GM12878 (cell line): Measurements from ENCODE around the gene SEC14L6. TPM values are rescaled to one million over a fixed set of nuclear protein-coding genes. Genes with fewer than 3 reads are reported as not detected.

ENCODE experiments used
- ATAC-seq: fragments of 200-7000 bp; cut with Tn5 transposase; 3 replicates; pipeline ENCODE4 v1.9.1; 2020; ENCODE audit warnings: mild to moderate bottlenecking, moderate library complexity
- BruUV-seq: library from RNA; stranded (reverse); fragments of 400-500 nt; replicated peaks from 2 replicates; lab custom pipeline; 2021; lab: Mats Ljungman, UMichigan
- CTCF ChIA-PET: fragments of 300-600 bp; sonication (Branson Sonifier 250); formaldehyde crosslinking; extraction: SDS; loops from one replicate; lab custom pipeline; 2021; ENCODE audit warnings: inconsistent platforms; lab: Yijun Ruan, JAX
- POLR2A ChIA-PET: fragments of 350-600 bp; formaldehyde crosslinking; extraction: SDS; loops from one replicate; lab custom pipeline; 2021; ENCODE audit warnings: inconsistent platforms; lab: Charles Lee
- RAD21 ChIA-PET: fragments of 300-600 bp; sonication (Branson Sonifier 250); formaldehyde crosslinking; loops from one replicate; lab custom pipeline; 2023; ENCODE audit warnings: antibody characterized with exemption; ENCODE audit not compliant: unreplicated experiment; lab: Charles Lee
- SMC1A ChIA-PET: fragments of 300-600 bp; sonication (Branson Sonifier 250); formaldehyde crosslinking; loops from one replicate; lab custom pipeline; 2023; ENCODE audit not compliant: unreplicated experiment, uncharacterized antibody; lab: Charles Lee
- DNase-seq: peaks from one replicate; pipeline ENCODE4 v3.0.0-alpha.2; 2011; ENCODE audit warnings: low read depth, low spot score
- FAIRE-seq: peaks from 3 replicates; lab custom pipeline; 2011; peaks lifted over from hg19 to GRCh38; lab: Jason Lieb, UNC
- H2AFZ ChIP-seq: 2 replicates; pipeline ENCODE4 v1.6.0; 2011; ENCODE audit warnings: low read depth, low read length, control low read depth; ENCODE audit not compliant: control insufficient read depth
- H3K27ac ChIP-seq: 2 replicates; pipeline ENCODE4 v1.5.1; 2011; ENCODE audit warnings: control low read depth; ENCODE audit not compliant: control insufficient read depth, insufficient read depth
- H3K27me3 ChIP-seq, 2 experiments: replicated peaks in 1 of 2; 2 replicates each; pipeline versions ENCODE4 v1.6.0 to v1.6.1; 2011; ENCODE audit warnings: low read length in 1 of 2; ENCODE audit not compliant: control insufficient read depth in 2 of 2, insufficient read depth in 2 of 2
- H3K36me3 ChIP-seq, 2 experiments: 2 replicates each; pipeline ENCODE4 v1.5.1; 2011; ENCODE audit warnings: low read length in 1 of 2; ENCODE audit not compliant: control insufficient read depth in 2 of 2, insufficient read depth in 2 of 2
- H3K4me1 ChIP-seq: 2 replicates; pipeline ENCODE4 v1.6.1; 2011; ENCODE audit warnings: mild to moderate bottlenecking, low read length, moderate library complexity, mixed read lengths; ENCODE audit not compliant: control insufficient read depth, insufficient read depth
- H3K4me2 ChIP-seq: 2 replicates; pipeline ENCODE4 v1.6.0; 2011; ENCODE audit warnings: control low read depth; ENCODE audit not compliant: control insufficient read depth, insufficient read depth
- H3K4me3 ChIP-seq: fragments of 200-600 bp; sonication (generic); 2 replicates; pipeline ENCODE4 v1.5.1; 2016
- H3K79me2 ChIP-seq: 2 replicates; pipeline ENCODE4 v1.6.0; 2011; ENCODE audit warnings: low read length; ENCODE audit not compliant: control insufficient read depth, insufficient read depth
- H3K9ac ChIP-seq: 2 replicates; pipeline ENCODE4 v1.8.0; 2011; ENCODE audit warnings: low read length, control low read depth, mixed read lengths; ENCODE audit not compliant: control insufficient read depth, insufficient read depth
- H3K9me3 ChIP-seq: replicated peaks from 3 replicates; pipeline ENCODE4 v1.5.1; 2011; ENCODE audit warnings: mild to moderate bottlenecking, low read length; ENCODE audit not compliant: control insufficient read depth, insufficient read depth
- H4K20me1 ChIP-seq: 2 replicates; pipeline ENCODE4 v1.6.0; 2011; ENCODE audit not compliant: control insufficient read depth, insufficient read depth
- BCL11A ChIP-seq: IDR thresholded peaks from 2 replicates; pipeline ENCODE4 v1.6.1; 2011; ENCODE audit warnings: low read depth, low read length
- ESRRA ChIP-seq: IDR thresholded peaks from 2 replicates; pipeline ENCODE4 v1.6.1; 2012; ENCODE audit warnings: mild to moderate bottlenecking, low read length, improper control_type of control experiment
- GATAD2B ChIP-seq: fragments of 450-650 bp; conservative IDR thresholded peaks from 2 replicates; pipeline ENCODE4 v1.6.1; 2017; ENCODE audit warnings: low read depth, mild to moderate bottlenecking, moderate library complexity
- JUNB ChIP-seq: IDR thresholded peaks from 2 replicates; pipeline ENCODE4 v1.6.1; 2016; ENCODE audit warnings: antibody characterized with exemption, mild to moderate bottlenecking
- KDM1A ChIP-seq: fragments of 200-600 bp; sonication (generic); IDR thresholded peaks from 2 replicates; pipeline ENCODE4 v1.6.1; 2016; ENCODE audit warnings: borderline replicate concordance
- MTA3 ChIP-seq: IDR thresholded peaks from 2 replicates; pipeline ENCODE4 v1.6.1; 2012; ENCODE audit warnings: low read length, inconsistent platforms, borderline replicate concordance
- MYB ChIP-seq: fragments of 150-350 bp; IDR thresholded peaks from 2 replicates; pipeline ENCODE4 v1.6.1; 2014; ENCODE audit warnings: mild to moderate bottlenecking, low read depth, low read length, borderline replicate concordance
- NFIC ChIP-seq: IDR thresholded peaks from 2 replicates; pipeline ENCODE4 v1.6.1; 2012; ENCODE audit warnings: low read depth, mild to moderate bottlenecking, inconsistent platforms, low read length, moderate library complexity
- NFYB ChIP-seq: IDR thresholded peaks from 2 replicates; pipeline ENCODE4 v1.6.1; 2011; ENCODE audit warnings: low read depth, mild to moderate bottlenecking, low read length, improper control_type of control experiment, moderate library complexity; ENCODE audit not compliant: insufficient read depth
- POLR2AphosphoS2 ChIP-seq: IDR thresholded peaks from 2 replicates; pipeline ENCODE4 v1.6.1; 2011; ENCODE audit warnings: low read depth, mild to moderate bottlenecking, low read length, improper control_type of control experiment, moderate library complexity
- REST ChIP-seq: IDR thresholded peaks from 2 replicates; pipeline ENCODE4 v1.6.1; 2012; ENCODE audit warnings: mild to moderate bottlenecking, low read depth, low read length
- SPI1 ChIP-seq: IDR thresholded peaks from 2 replicates; pipeline ENCODE4 v1.6.1; 2011; ENCODE audit warnings: low read depth, mild to moderate bottlenecking, low read length, moderate library complexity, borderline replicate concordance; ENCODE audit not compliant: insufficient read depth
- SRF ChIP-seq, 2 experiments: IDR thresholded peaks; 2 replicates each; pipeline ENCODE4 v1.6.1; 2011; ENCODE audit warnings: low read depth in 2 of 2, low read length in 2 of 2, mild to moderate bottlenecking in 1 of 2, moderate library complexity in 1 of 2
- TCF3 ChIP-seq: IDR thresholded peaks from 2 replicates; pipeline ENCODE4 v1.6.1; 2012; ENCODE audit warnings: low read depth, mild to moderate bottlenecking, low read length, borderline replicate concordance; ENCODE audit not compliant: insufficient read depth
- WRNIP1 ChIP-seq: IDR thresholded peaks from 2 replicates; pipeline ENCODE4 v1.6.1; 2011; ENCODE audit warnings: low read depth, low read length, improper control_type of control experiment, borderline replicate concordance
- YBX1 ChIP-seq: fragments of 450-650 bp; IDR thresholded peaks from 2 replicates; pipeline ENCODE4 v1.6.1; 2016; ENCODE audit warnings: antibody characterized with exemption
- ZNF274 ChIP-seq: IDR thresholded peaks from one replicate; pipeline ENCODE4 v1.8.0; 2011; ENCODE audit not compliant: insufficient read length, insufficient read depth
- ZNF687 ChIP-seq: fragments of 450-650 bp; IDR thresholded peaks from 2 replicates; pipeline ENCODE4 v1.6.1; 2017; ENCODE audit warnings: mild to moderate bottlenecking, moderate library complexity
- WGBS: methylation state at CpG from one replicate; pipeline ENCODE4 v1.1.6; 2016; ENCODE audit warnings: low lambda C conversion rate; ENCODE audit not compliant: insufficient replicate concordance, insufficient coverage; ENCODE audit errors: missing lambda C conversion rate; 5-methylcytosine and 5-hydroxymethylcytosine counted together
- in situ Hi-C: fragments of 300-500 bp; cut with MboI; formaldehyde crosslinking; loops from 9 replicates; pipeline ENCODE4 v1.14.3; 2018; ENCODE audit warnings: mixed read lengths
- intact Hi-C: fragments of 100-400 bp; cut with micrococcal nuclease; formaldehyde crosslinking; loops from one replicate; pipeline ENCODE4 v1.14.2; 2022; ENCODE audit not compliant: unreplicated experiment
- polyA plus RNA-seq, 11 experiments: library from polyadenylated mRNA; depleted of rRNA in 4 of 11; unstranded in 6 of 11; stranded (reverse) in 5 of 11; fragments of >200 nt; fragmentation: Nextera tagmentation in 4 of 11; fragmentation: Illumina TruSeq in 1 of 11; extraction: Ambion mirVana in 4 of 11; extraction: Trizol in 1 of 11; gene quantifications; 1 replicate in 1 of 11; 2 replicates in 10 of 11; pipeline versions ENCODE4 v1.2.1 to v1.2.3, GENCODE V29; 2011 to 2016; ENCODE audit warnings: inconsistent platforms in 2 of 11, missing spikeins in 2 of 11, low read depth in 1 of 11
- total RNA-seq, 4 experiments: library from RNA; depleted of rRNA in 3 of 4; stranded (reverse); fragments of >200 nt in 3 of 4; fragmentation: Illumina TruSeq in 1 of 4; extraction: Trizol in 1 of 4; gene quantifications; 2 replicates each; pipeline versions ENCODE4 v1.2.1 to v1.2.3, GENCODE V29; 2013 to 2021

Gene SEC14L6
- total and polyA plus RNA-seq, 10 of the 15 experiments (the other 5 are each of a cell fraction or from before 2014, with no cell fraction given): not detected

GRCh38 chr22:30506507-30506968 lies 40.0 kb downstream of the SEC14L6 start (continued):
- TF ChIP-seq ZNF687 (no peak), ZNF274 (no peak), KDM1A (no peak)

- in situ Hi-C loops: no loop called here
- Histone ChIP-seq H3K9me3 (no peaks in the 10 kb centered on the region), H3K4me3 (no peak overlapping the region), H3K27me3 (peaks cover 0 to 2% of the 10 kb centered on the region in 2 experiments; a peak in 1 of 4 replicates), H3K4me2 (no peak overlapping the region), H3K9ac (no peak overlapping the region), H3K27ac (no peak overlapping the region), H3K4me1 (no peaks in the 10 kb centered on the region), H4K20me1 (no peaks in the 10 kb centered on the region), H3K36me3 (no peaks in the 10 kb centered on the region), H3K79me2 (no peaks in the 10 kb centered on the region), H2AFZ (no peak overlapping the region)
- ChIA-PET SMC1A (no interaction called here), POLR2A (no interaction called here), RAD21 (no interaction called here), CTCF (no interaction called here)
- DNase-seq (no peak), ATAC-seq (no peak), FAIRE-seq (no peak)
- BruUV-seq: no TSS peak
- intact Hi-C loops: no loop called here
- 47% methylated on average over 12 of the region's 12 CpGs for WGBS
- TF ChIP-seq MTA3: no peak
- no peak for TF ChIP-seq SPI1
- no peak for TF ChIP-seq REST
- TF ChIP-seq POLR2AphosphoS2: no peak
- no peak for TF ChIP-seq WRNIP1
- TF ChIP-seq YBX1: no peak
- no peak for TF ChIP-seq NFYB
- TF ChIP-seq BCL11A: no peak
- TF ChIP-seq TCF3: no peak
- TF ChIP-seq MYB: no peak
- TF ChIP-seq NFIC: no peak
- no peak for TF ChIP-seq GATAD2B
- TF ChIP-seq ESRRA: no peak
- TF ChIP-seq SRF (IDR thresholded peaks at IDR 0.05; ENCODE audit: low read depth in 2 of 2, low read length in 2 of 2): no peak
- TF ChIP-seq JUNB: no peak
These were observed 43.0 kb downstream of the SEC14L6 start for GRCh38 chr22:30503551-30503950.
